Astrocyte (in vitro differentiated cells and primary cell): Measurements from ENCODE around the gene SHE. TPM values are rescaled to one million over a fixed set of nuclear protein-coding genes. Genes with fewer than 3 reads are reported as not detected.

Experiments used
- DNase-seq: peaks from one replicate; pipeline ENCODE4 v3.0.0-alpha.2; 2010; ENCODE audit warnings: low read depth
- FAIRE-seq: peaks from 2 replicates; lab custom pipeline; 2011; peaks lifted over from hg19 to GRCh38; lab: Jason Lieb, UNC
- H2AFZ ChIP-seq: 2 replicates; pipeline ENCODE4 v1.6.0; 2012; ENCODE audit warnings: low read depth, low read length, inconsistent platforms
- H3K27ac ChIP-seq: 2 replicates; pipeline ENCODE4 v1.5.1; 2011; ENCODE audit warnings: low read depth, low read length, inconsistent platforms
- H3K27me3 ChIP-seq: 2 replicates; pipeline ENCODE4 v1.6.0; 2011; ENCODE audit warnings: low read length, inconsistent platforms; ENCODE audit not compliant: insufficient read depth
- H3K36me3 ChIP-seq: 2 replicates; pipeline ENCODE4 v1.5.1; 2011; ENCODE audit warnings: low read length, inconsistent platforms; ENCODE audit not compliant: insufficient read depth
- H3K4me1 ChIP-seq: 2 replicates; pipeline ENCODE4 v1.5.1; 2011; ENCODE audit warnings: low read length, inconsistent platforms; ENCODE audit not compliant: insufficient read depth
- H3K4me2 ChIP-seq: 2 replicates; pipeline ENCODE4 v1.6.0; 2012; ENCODE audit warnings: low read length, inconsistent platforms
- H3K4me3 ChIP-seq: 2 replicates; pipeline ENCODE4 v1.5.1; 2011; ENCODE audit warnings: low read depth, mild to moderate bottlenecking, low read length, inconsistent platforms; ENCODE audit not compliant: insufficient read depth
- H3K79me2 ChIP-seq: 2 replicates; pipeline ENCODE4 v1.6.0; 2012; ENCODE audit warnings: mild to moderate bottlenecking, low read length, inconsistent platforms; ENCODE audit not compliant: insufficient read depth
- H3K9ac ChIP-seq: 2 replicates; pipeline ENCODE4 v1.6.0; 2012; ENCODE audit warnings: mild to moderate bottlenecking, low read length, inconsistent platforms
- H3K9me3 ChIP-seq: 2 replicates; pipeline ENCODE4 v1.5.1; 2012; ENCODE audit warnings: low read depth, mild to moderate bottlenecking, low read length, inconsistent platforms; ENCODE audit not compliant: insufficient read depth
- H4K20me1 ChIP-seq: 2 replicates; pipeline ENCODE4 v1.6.0; 2012; ENCODE audit warnings: low read length, inconsistent platforms; ENCODE audit not compliant: insufficient read depth
- H3K27ac Mint-ChIP-seq: one replicate; pipeline ENCODE4 v1.8.0; 2021; ENCODE audit warnings: mild to moderate bottlenecking, mixed read lengths; ENCODE audit not compliant: unreplicated experiment
- H3K27me3 Mint-ChIP-seq: one replicate; pipeline ENCODE4 v1.8.0; 2021; ENCODE audit warnings: low read depth, mixed read lengths; ENCODE audit not compliant: unreplicated experiment
- H3K36me3 Mint-ChIP-seq: one replicate; pipeline ENCODE4 v1.8.0; 2021; ENCODE audit warnings: low read depth, mixed read lengths; ENCODE audit not compliant: unreplicated experiment
- H3K4me1 Mint-ChIP-seq: one replicate; pipeline ENCODE4 v1.8.0; 2021; ENCODE audit warnings: low read depth, mixed read lengths; ENCODE audit not compliant: unreplicated experiment
- H3K4me3 Mint-ChIP-seq: one replicate; pipeline ENCODE4 v1.8.0; 2021; ENCODE audit warnings: mild to moderate bottlenecking, moderate library complexity, mixed read lengths; ENCODE audit not compliant: unreplicated experiment
- H3K9me3 Mint-ChIP-seq: one replicate; pipeline ENCODE4 v1.8.0; 2021; ENCODE audit warnings: mild to moderate bottlenecking, mixed read lengths; ENCODE audit not compliant: unreplicated experiment
- CTCF ChIP-seq: IDR thresholded peaks from 2 replicates; pipeline ENCODE4 v1.5.1; 2011; ENCODE audit warnings: low read depth, mild to moderate bottlenecking, inconsistent platforms, low read length, moderate library complexity; ENCODE audit not compliant: insufficient read depth
- EZH2 ChIP-seq: IDR thresholded peaks from 2 replicates; pipeline ENCODE4 v1.6.1; 2012; ENCODE audit warnings: mild to moderate bottlenecking, low read length, inconsistent platforms; ENCODE audit not compliant: insufficient read depth
- total RNA-seq: library from RNA; stranded (reverse); gene quantifications from 2 replicates; pipeline ENCODE4 v1.2.1, GENCODE V29; 2021

Gene SHE
- total RNA-seq, 1 donor from 2014 or later = not detected

- Histone ChIP-seq H3K4me3 (no peak overlapping the region), H3K36me3 (no peaks in the 10 kb centered on the region), H3K79me2 (no peaks in the 10 kb centered on the region), H3K4me1 (peaks cover 31% of the 10 kb centered on the region), H4K20me1 (no peaks in the 10 kb centered on the region), H3K27me3 (peaks cover 7% of the 10 kb centered on the region), H2AFZ (no peak overlapping the region), H3K27ac (no peak overlapping the region), H3K4me2 (no peak overlapping the region), H3K9ac (no peak overlapping the region), H3K9me3 (no peaks in the 10 kb centered on the region)
- Mint-ChIP-seq H3K27ac (peak overlapping the region; percentile 6), H3K4me1 (peaks cover 41% of the 10 kb centered on the region), H3K27me3 (peaks cover 2% of the 10 kb centered on the region), H3K36me3 (no peaks in the 10 kb centered on the region), H3K9me3 (no peaks in the 10 kb centered on the region), H3K4me3 (no peak overlapping the region)
- FAIRE-seq (no peak), DNase-seq (no peak)
- TF ChIP-seq EZH2 (no peak), CTCF (no peak)
These were observed 58.8 kb downstream of the SHE start for GRCh38 chr1:154443274-154444013.

GRCh38 chr1:154442006-154442740, 60.0 kb downstream of the SHE start:
- Mint-ChIP-seq H3K27ac (peak overlapping the region; percentile 88), H3K4me3 (peak overlapping the region; percentile 17), H3K4me1 (peaks cover 37% of the 10 kb centered on the region), H3K36me3 (no peaks in the 10 kb centered on the region), H3K27me3 (peaks cover 2% of the 10 kb centered on the region), H3K9me3 (no peaks in the 10 kb centered on the region)
- no peaks in the 10 kb centered on the region for H3K36me3 ChIP-seq
- FAIRE-seq (no peak), DNase-seq (peak; percentile 76)
- peaks cover 31% of the 10 kb centered on the region for H3K4me1 ChIP-seq
- H3K27ac ChIP-seq = no peak overlapping the region
- no peak overlapping the region for H2AFZ ChIP-seq
- no peak overlapping the region for H3K4me3 ChIP-seq
- peaks cover 7% of the 10 kb centered on the region for H3K27me3 ChIP-seq
- no peaks in the 10 kb centered on the region for H3K9me3 ChIP-seq
- TF ChIP-seq EZH2 (no peak), CTCF (peak; percentile 11)
- peak overlapping the region; percentile 67 for H3K4me2 ChIP-seq
- H3K9ac ChIP-seq = peak overlapping the region; percentile 16
- H4K20me1 ChIP-seq = no peaks in the 10 kb centered on the region
- no peaks in the 10 kb centered on the region for H3K79me2 ChIP-seq
